Keratinocyte (primary cell): Measurements from ENCODE around the gene MS4A18. TPM values are rescaled to one million over a fixed set of nuclear protein-coding genes. Genes with fewer than 3 reads are reported as not detected.

Experiments
- DNase-seq: peaks from one replicate; pipeline ENCODE4 v3.0.0-alpha.2; 2011; ENCODE audit warnings: low read depth, missing footprints, low spot score
- FAIRE-seq: peaks from 2 replicates; lab custom pipeline; 2011; peaks lifted over from hg19 to GRCh38; lab: Jason Lieb, UNC
- H2AFZ ChIP-seq: 2 replicates; pipeline ENCODE4 v1.6.0; 2012; ENCODE audit warnings: low read length, control low read depth, inconsistent platforms; ENCODE audit not compliant: control insufficient read depth
- H3K27ac ChIP-seq: 2 replicates; pipeline ENCODE4 v1.5.1; 2011; ENCODE audit warnings: low read length; ENCODE audit not compliant: control insufficient read depth, insufficient read depth
- H3K27me3 ChIP-seq: 3 replicates; pipeline ENCODE4 v1.6.0; 2011; ENCODE audit warnings: low read length; ENCODE audit not compliant: control insufficient read depth, insufficient read depth; ENCODE audit errors: extremely low read depth
- H3K36me3 ChIP-seq, 2 experiments: 2 replicates in 1 of 2; 3 replicates in 1 of 2; pipeline ENCODE4 v1.5.1; 2011; ENCODE audit warnings: low read length in 2 of 2, mild to moderate bottlenecking in 1 of 2; ENCODE audit not compliant: control insufficient read depth in 2 of 2, insufficient read depth in 2 of 2; ENCODE audit errors: extremely low read depth in 1 of 2
- H3K4me1 ChIP-seq: 3 replicates; pipeline ENCODE4 v1.5.1; 2011; ENCODE audit warnings: low read length; ENCODE audit not compliant: control insufficient read depth, insufficient read depth; ENCODE audit errors: extremely low read depth
- H3K4me2 ChIP-seq: 3 replicates; pipeline ENCODE4 v1.6.0; 2011; ENCODE audit warnings: low read depth, low read length; ENCODE audit not compliant: control insufficient read depth, insufficient read depth; ENCODE audit errors: extremely low read depth
- H3K4me3 ChIP-seq, 3 experiments: fragments of 200-600 bp in 1 of 3; sonication (generic) in 1 of 3; 2 replicates in 2 of 3; 3 replicates in 1 of 3; pipeline ENCODE4 v1.5.1; 2011 to 2016; ENCODE audit warnings: low read length in 3 of 3, mild to moderate bottlenecking in 3 of 3, control low read depth in 2 of 3, inconsistent platforms in 1 of 3, low read depth in 1 of 3, mixed read lengths in 1 of 3, mixed run types in 1 of 3, moderate library complexity in 1 of 3; ENCODE audit not compliant: control insufficient read depth in 2 of 3, insufficient read depth in 2 of 3; ENCODE audit errors: extremely low read depth in 1 of 3
- H3K79me2 ChIP-seq: 2 replicates; pipeline ENCODE4 v1.6.0; 2012; ENCODE audit warnings: low read length; ENCODE audit not compliant: control insufficient read depth, insufficient read depth
- H3K9ac ChIP-seq: 3 replicates; pipeline ENCODE4 v1.6.0; 2011; ENCODE audit warnings: low read length; ENCODE audit not compliant: control insufficient read depth, insufficient read depth; ENCODE audit errors: extremely low read depth
- H3K9me1 ChIP-seq: 3 replicates; pipeline ENCODE4 v1.6.0; 2011; ENCODE audit warnings: low read length; ENCODE audit not compliant: control insufficient read depth, insufficient read depth; ENCODE audit errors: extremely low read depth
- H3K9me3 ChIP-seq: 2 replicates; pipeline ENCODE4 v1.5.1; 2012; ENCODE audit warnings: low read depth, low read length; ENCODE audit not compliant: control insufficient read depth
- H4K20me1 ChIP-seq: 3 replicates; pipeline ENCODE4 v1.6.0; 2011; ENCODE audit warnings: low read length; ENCODE audit not compliant: control insufficient read depth, insufficient read depth; ENCODE audit errors: extremely low read depth
- CTCF ChIP-seq, 3 experiments: IDR thresholded peaks in 1 of 3; conservative IDR thresholded peaks in 1 of 3; optimal IDR thresholded peaks in 1 of 3; 2 replicates in 2 of 3; 3 replicates in 1 of 3; pipeline versions ENCODE3 to v1.5.1; 2011; ENCODE audit warnings: low read length in 3 of 3, mild to moderate bottlenecking in 3 of 3, moderate library complexity in 2 of 3, control low read depth in 1 of 3, inconsistent platforms in 1 of 3; ENCODE audit not compliant: insufficient read depth in 2 of 3; ENCODE audit errors: extremely low read depth in 1 of 3
- EZH2 ChIP-seq: IDR thresholded peaks from one replicate; pipeline ENCODE4 v1.6.1; 2012; ENCODE audit warnings: inconsistent platforms, mild to moderate bottlenecking, low read length, moderate library complexity
- dilution Hi-C: fragments of 300-500 bp; cut with MboI; formaldehyde crosslinking; loops from one replicate; pipeline ENCODE4 v1.7.0; 2020; ENCODE audit warnings: low sequenced_read_pairs; ENCODE audit not compliant: extremely low pct_ligation_motif_present
- polyA plus RNA-seq, 5 experiments: library from polyadenylated mRNA; depleted of rRNA in 3 of 5; stranded (reverse) in 3 of 5; stranded (forward) in 1 of 5; unstranded in 1 of 5; fragments of >200 nt; gene quantifications; 1 replicate in 1 of 5; 2 replicates in 3 of 5; 3 replicates in 1 of 5; pipeline versions ENCODE4 v1.2.1 to v1.2.3, GENCODE V29; 2011 to 2012; ENCODE audit warnings: missing spikeins in 2 of 5, low read depth in 1 of 5, low replicate concordance in 1 of 5

MS4A18 gene
- polyA plus RNA-seq, 1 donor (not counting 4 experiments of a cell fraction or from before 2014, with no cell fraction given): not detected

GRCh38 chr11:60780065-60780464 lies 55.5 kb downstream of the MS4A18 start:
- H3K36me3 ChIP-seq: no peaks in the 10 kb centered on the region
- dilution Hi-C loops: no loop called here
- no peak for FAIRE-seq

GRCh38 chr11:60780774-60781173 lies 56.3 kb downstream of the MS4A18 start:
- FAIRE-seq (no peak), DNase-seq (no peak)
- peaks cover 2% of the 10 kb centered on the region for H3K4me1 ChIP-seq
- no peaks in the 10 kb centered on the region for H3K9me1 ChIP-seq
- H3K79me2 ChIP-seq: no peaks in the 10 kb centered on the region
- dilution Hi-C loops: no loop called here
- peaks cover 7% of the 10 kb centered on the region for H3K27me3 ChIP-seq
- H3K9me3 ChIP-seq: no peaks in the 10 kb centered on the region
- H3K4me2 ChIP-seq: no peak overlapping the region
- no peaks in the 10 kb centered on the region for H4K20me1 ChIP-seq
- H3K9ac ChIP-seq: no peak overlapping the region
- no peak overlapping the region for H3K4me3 ChIP-seq
- no peak overlapping the region for H2AFZ ChIP-seq
- no peaks in the 10 kb centered on the region for H3K36me3 ChIP-seq
- TF ChIP-seq CTCF (optimal IDR thresholded peaks at IDR 0.05 in 1 of 3, IDR thresholded peaks at IDR 0.05 in 1 of 3, conservative IDR thresholded peaks at IDR 0.05 in 1 of 3; ENCODE audit: extremely low read depth in 1 of 3, insufficient read depth in 2 of 3, low read length in 3 of 3) (no peak), EZH2 (no peak)
- no peak overlapping the region for H3K27ac ChIP-seq

More at GRCh38 chr11:60780065-60780464, 55.5 kb downstream of the MS4A18 start:
- TF ChIP-seq CTCF (optimal IDR thresholded peaks at IDR 0.05 in 1 of 3, IDR thresholded peaks at IDR 0.05 in 1 of 3, conservative IDR thresholded peaks at IDR 0.05 in 1 of 3; ENCODE audit: extremely low read depth in 1 of 3, insufficient read depth in 2 of 3, low read length in 3 of 3) (no peak), EZH2 (no peak)
- Histone ChIP-seq H3K9ac (no peak overlapping the region), H3K27ac (no peak overlapping the region), H3K9me1 (no peaks in the 10 kb centered on the region), H3K9me3 (no peaks in the 10 kb centered on the region), H3K4me2 (no peak overlapping the region), H3K79me2 (no peaks in the 10 kb centered on the region), H3K4me3 (no peak overlapping the region), H3K27me3 (peaks cover 6% of the 10 kb centered on the region), H2AFZ (no peak overlapping the region), H3K4me1 (peaks cover 2% of the 10 kb centered on the region), H4K20me1 (no peaks in the 10 kb centered on the region)
- no peak for DNase-seq
